GM11168 (cell line): ENCODE data around the gene ABTB2.
"Not testable (repeated sequence)": the region's sequence is repeated elsewhere in the genome, so short reads cannot be mapped to it uniquely, and the experiment has no call there.

Experiments used
- in situ Hi-C: fragments of 300-500 bp; cut with MboI; formaldehyde crosslinking; loops from one replicate; pipeline ENCODE4 v1.12.0; 2022; ENCODE audit warnings: low sequenced_read_pairs; ENCODE audit not compliant: unreplicated experiment

ABTB2 gene

DNA sequence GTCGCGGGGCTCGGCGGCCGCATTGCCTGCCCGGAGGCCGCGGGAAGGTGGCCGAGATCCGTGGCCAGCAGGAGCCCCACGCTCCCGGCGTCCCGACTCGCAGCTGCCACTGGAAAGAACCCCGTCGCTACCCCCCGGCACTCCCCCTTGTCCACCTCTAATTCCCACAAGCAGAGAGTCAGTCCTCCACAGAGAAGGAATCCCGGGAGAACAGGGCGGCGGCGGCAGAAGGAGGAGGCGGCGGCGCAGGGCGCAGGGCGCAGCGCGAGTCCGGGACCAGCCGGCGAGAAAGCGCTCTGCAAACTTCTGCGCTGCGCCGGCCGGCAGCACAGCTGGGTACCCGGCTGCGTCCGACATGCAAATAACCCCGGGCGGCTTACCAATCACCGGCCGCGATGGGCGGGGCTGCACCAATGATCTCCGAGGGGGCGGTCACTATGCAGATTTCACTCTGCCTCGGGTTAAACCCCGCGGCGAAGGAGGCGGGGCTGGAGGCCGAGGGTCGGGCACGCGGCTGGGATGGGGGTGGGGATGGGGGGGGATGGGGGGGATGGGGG is at the start of gene ABTB2:
TSS of gene ABTB2 (minus strand) at position 310 of the 557 bp plus-strand sequence.
- in situ Hi-C loops: loop anchor here (5.0 to 25.0 kb wide), 3 partner anchors 115 to 495 kb away; no protein-coding TSS in a partner anchor

DNA sequence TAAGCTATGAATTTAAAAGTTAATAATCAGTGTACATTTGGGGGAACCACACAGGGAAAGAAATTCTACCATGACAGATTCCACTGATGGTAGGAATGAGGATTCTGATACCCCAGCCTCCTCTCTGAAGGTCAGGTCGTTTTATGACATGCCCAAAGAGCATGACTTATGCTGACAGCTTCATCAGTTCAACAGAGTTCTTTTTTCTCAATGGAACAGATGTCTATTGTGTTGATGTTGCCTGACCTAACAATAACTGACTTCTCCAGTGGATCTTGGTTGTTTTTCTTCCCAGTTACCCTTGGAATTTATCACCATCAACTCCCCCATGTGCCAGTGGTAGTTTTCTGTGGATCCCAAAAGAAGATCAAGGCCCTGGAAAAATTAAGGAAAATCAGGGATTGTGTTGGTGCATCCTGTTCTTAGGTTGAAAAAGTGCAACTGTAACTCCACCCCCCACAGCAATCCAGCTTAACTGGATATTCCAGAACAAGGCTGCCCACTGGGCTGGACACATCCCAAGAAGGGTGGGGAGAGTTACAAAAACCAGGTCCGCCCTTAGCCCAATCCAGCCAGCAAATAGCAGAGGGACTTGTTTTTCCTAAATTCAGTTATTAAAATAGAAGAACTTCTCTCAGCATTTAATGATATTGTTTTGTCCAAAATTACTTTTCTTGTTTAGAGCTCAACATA is 49.5 kb upstream of the ABTB2 start:
- in situ Hi-C loops: no loop called here

DNA sequence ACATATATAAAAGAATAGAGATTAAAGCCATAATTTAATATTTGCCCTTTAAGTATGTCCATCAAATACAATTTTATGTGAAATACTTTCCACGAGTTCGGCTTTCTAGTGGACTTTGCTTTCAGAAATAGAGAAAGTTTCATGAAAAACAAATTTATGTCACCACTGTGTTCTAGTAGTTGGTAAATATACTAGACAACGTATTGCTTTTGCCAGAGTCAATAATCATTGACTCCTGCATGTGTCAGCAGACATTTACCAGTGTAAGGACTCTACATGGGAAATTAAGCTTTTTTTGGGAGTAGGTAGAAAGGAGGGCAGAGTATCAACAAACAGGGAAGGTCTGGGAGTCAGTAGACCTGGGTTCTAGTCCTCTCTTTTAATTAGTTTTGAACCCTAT is 48.6 kb upstream of the ABTB2 start:
- in situ Hi-C loops: no loop called here

GRCh38 chr11:34405079-34405858 is 47.5 kb upstream of the ABTB2 start:
- in situ Hi-C loops: no loop called here

- in situ Hi-C loops: no loop called here
Measured at GRCh38 chr11:34404280-34404679, 46.5 kb upstream of the ABTB2 start.

DNA sequence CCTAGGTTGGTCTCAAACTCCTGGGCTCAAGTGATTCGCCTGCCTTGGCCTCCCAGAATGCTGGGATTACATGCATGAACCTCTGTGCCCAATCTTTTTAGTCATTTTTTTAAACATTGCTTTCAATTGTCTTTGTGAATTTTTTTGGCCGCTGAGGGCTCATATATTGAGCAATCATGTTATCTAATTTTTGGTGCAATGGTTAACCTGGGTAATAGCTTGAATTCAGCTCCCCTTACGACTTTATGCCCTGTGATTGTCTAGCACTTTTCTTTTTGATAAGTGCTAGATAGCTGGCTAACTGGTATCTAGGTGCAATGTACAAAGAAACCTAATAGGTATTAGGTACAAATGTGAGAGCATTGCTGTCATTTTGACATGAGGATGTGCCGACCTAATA is 45.6 kb upstream of the ABTB2 start:
- in situ Hi-C loops: no loop called here

DNA sequence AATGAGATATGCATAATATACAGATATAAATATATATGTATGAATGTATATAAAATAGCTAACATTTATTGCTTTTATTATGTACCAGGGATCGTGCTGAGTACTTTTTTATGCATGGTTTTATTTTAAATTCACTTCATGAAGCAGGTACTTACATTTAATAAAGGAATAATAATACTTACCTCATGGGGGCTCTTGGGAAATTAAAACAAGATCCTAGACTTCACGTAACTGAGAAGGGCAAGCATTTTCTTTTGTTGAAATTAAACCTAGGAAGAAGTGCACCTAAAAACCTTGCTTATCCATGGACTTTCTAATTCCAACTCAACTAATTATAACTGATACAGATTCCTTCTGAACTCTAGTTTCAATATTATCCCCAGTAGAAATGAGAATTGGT is 40.0 kb upstream of the ABTB2 start:
- in situ Hi-C loops: loop anchor here (10.0 kb wide), 1 partner anchor 87 kb away; no protein-coding TSS in a partner anchor

DNA sequence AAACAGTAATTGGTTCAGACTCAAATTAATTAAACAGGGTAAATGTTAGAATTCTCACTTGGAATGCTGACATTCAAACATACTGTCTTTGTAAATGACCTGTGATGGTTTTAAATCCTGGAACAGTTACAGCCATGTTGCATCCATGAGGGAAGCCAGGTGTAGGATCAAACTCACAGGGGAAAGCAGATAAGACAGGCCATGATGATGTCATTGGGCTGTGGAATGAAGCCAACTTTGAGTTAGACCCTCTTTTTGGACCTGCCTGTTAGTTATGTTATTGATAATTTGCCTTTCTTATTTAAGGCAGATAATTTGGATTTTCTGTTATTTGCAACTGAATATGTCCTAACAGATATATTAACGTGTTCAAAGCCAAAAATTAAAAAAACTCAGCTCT is 39.3 kb upstream of the ABTB2 start:
- in situ Hi-C loops: loop anchor here (10.0 kb wide), 1 partner anchor 88 kb away; no protein-coding TSS in a partner anchor

DNA sequence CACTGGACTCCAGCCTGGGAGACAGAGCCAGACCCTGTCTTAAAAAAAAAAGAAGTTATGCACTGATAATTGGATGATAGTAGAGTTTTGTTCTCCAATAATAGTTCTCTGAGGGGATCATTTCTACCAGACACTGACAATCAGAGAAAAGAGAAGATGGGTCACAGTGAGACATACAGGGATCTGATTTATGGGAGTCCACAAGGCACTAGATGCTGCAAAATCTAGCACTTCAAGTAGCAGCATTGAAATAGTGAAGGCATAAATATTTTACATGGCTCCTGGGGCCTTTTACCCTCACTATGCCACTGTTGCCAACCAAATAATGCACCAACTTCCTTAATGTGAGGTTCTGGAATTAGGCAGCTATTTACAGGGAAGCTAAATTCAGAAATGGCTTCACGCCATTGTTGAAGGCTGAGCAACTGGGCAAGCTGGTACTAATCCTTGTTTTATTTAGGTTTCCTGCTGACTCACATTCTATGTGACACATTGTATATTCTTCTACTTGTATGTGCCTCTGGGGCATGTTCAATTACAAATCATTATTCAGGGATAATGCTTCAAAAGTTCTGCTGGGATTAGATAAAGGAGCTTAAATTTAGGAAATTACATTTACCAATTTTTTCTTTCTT is 38.2 kb upstream of the ABTB2 start:
- in situ Hi-C loops: loop anchor here (10.0 kb wide), 1 partner anchor 89 kb away; no protein-coding TSS in a partner anchor

DNA sequence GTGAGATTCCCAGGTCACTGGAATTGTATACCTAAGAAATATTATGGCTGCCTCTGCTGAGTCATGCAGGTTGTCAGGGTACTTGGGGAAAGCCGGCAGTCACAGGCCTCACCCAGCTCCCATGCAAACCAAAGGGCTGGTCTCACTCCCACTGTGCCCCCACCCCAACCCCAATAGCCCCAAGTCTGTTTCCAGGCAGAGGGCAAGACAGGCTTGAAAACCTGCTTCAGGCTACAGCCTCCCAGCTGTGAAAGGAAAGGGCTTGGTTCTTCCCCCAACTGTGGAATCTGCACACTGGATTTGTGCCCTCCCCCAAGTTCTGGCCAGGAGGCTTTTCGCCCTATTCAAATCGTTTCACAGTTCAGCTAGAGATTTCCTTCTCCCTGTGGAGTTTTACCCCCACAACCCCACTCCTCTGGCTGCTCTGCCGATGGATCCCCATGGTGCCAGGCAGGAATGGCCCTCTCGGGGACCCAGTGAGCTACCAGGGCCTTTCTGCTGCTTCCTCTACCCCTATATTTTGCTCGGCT is 37.0 kb upstream of the ABTB2 start:
- in situ Hi-C loops: loop anchor here (10.0 kb wide), 1 partner anchor 90 kb away; no protein-coding TSS in a partner anchor

- in situ Hi-C loops: no loop called here
Measured at GRCh38 chr11:34387653-34388052, 29.8 kb upstream of the ABTB2 start.

- in situ Hi-C loops: not testable (repeated sequence)
Measured at GRCh38 chr11:34386356-34386755, 28.5 kb upstream of the ABTB2 start.

- in situ Hi-C loops: no loop called here
Measured at GRCh38 chr11:34382532-34383276, 24.9 kb upstream of the ABTB2 start.

- in situ Hi-C loops: no loop called here
Measured at GRCh38 chr11:34381775-34382174, 24.0 kb upstream of the ABTB2 start.

DNA sequence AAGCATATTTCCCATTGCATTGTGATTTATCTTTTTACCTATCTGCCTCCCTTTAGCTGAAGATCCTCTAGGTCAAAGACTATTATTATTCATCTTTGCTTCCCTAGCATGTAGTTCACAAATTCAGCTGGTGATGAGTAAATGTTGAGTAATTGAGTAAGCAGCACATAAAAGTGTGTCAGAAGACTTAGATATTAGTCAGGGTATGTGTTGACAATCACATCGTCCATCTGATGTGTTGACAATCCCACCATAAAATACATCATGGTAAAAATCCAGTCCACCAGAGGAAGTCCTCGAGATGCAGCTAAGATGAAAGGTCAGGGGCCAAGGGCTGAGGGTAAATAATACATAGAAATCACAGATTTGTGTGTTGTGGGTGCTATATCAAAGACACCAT is 22.9 kb upstream of the ABTB2 start:
- in situ Hi-C loops: no loop called here

- in situ Hi-C loops: no loop called here
Measured at GRCh38 chr11:34379539-34379938, 21.7 kb upstream of the ABTB2 start.

DNA sequence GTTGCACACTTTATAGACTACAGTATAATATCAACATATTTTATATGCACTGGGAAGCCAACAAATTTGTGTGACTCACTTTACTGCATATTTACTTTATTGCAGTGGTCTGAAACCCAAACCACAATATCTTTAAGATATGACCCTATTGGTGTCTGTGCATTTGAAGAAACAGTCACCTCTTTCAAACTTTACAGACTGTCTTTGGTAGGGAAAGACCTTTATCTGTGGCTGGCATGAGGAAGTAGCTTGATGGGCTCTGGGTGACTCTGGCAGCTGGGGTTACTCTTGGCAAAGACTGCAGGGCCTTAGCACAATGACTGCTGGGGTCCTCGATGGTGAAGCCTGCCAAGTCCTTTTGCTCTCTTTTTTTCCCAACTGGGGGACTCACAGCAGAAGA is 21.3 kb upstream of the ABTB2 start:
- in situ Hi-C loops: no loop called here

- in situ Hi-C loops: loop anchor here (25.0 kb wide), 1 partner anchor 511 kb away; no protein-coding TSS in a partner anchor
Measured at GRCh38 chr11:34373727-34374126, 15.9 kb upstream of the ABTB2 start.

GRCh38 chr11:34366522-34366921 is 8.7 kb upstream of the ABTB2 start:
- in situ Hi-C loops: loop anchor here (10.0 to 25.0 kb wide), 2 partner anchors 372 to 504 kb away; no protein-coding TSS in a partner anchor
